Mesothelial cell of epicardium (in vitro differentiated cells): Measurements from ENCODE around the gene PRCD. TPM values are rescaled to one million over a fixed set of nuclear protein-coding genes. Genes with fewer than 3 reads are reported as not detected.

Experiments used
- DNase-seq, 2 experiments: peaks; one replicate each; pipeline ENCODE4 v3.0.0; 2021; ENCODE audit warnings: low spot score in 2 of 2; ENCODE audit not compliant: unreplicated experiment in 2 of 2
- H3K27ac Mint-ChIP-seq: 2 replicates; pipeline ENCODE4 v1.8.0; 2021; ENCODE audit warnings: mixed read lengths
- H3K27me3 Mint-ChIP-seq: 2 replicates; pipeline ENCODE4 v1.8.0; 2021; ENCODE audit warnings: low read depth, mixed read lengths
- H3K36me3 Mint-ChIP-seq: 2 replicates; pipeline ENCODE4 v1.8.0; 2021; ENCODE audit warnings: mixed read lengths
- H3K4me1 Mint-ChIP-seq: 2 replicates; pipeline ENCODE4 v1.8.0; 2021; ENCODE audit warnings: mixed read lengths
- H3K4me3 Mint-ChIP-seq: 2 replicates; pipeline ENCODE4 v1.8.0; 2021; ENCODE audit warnings: mild to moderate bottlenecking, moderate library complexity, mixed read lengths
- H3K9me3 Mint-ChIP-seq: 2 replicates; pipeline ENCODE4 v1.8.0; 2021; ENCODE audit warnings: mixed read lengths
- total RNA-seq: library from RNA; stranded (reverse); gene quantifications from 3 replicates; pipeline ENCODE4 v1.2.1, GENCODE V29; 2021
- TF ChIP-seq, protein P1 (sequence below): fragments of 200-600 bp; sonication (generic); IDR thresholded peaks from one replicate; pipeline ENCODE4 v1.5.0; 2021; ENCODE audit warnings: antibody characterized with exemption; ENCODE audit not compliant: unreplicated experiment

PRCD gene
- total RNA-seq, 1 donor from 2014 or later = 9.9 TPM

GRCh38 chr17:76498876-76499251 lies 41.0 kb upstream of the PRCD start:
- DNase-seq = no peak
- Mint-ChIP-seq H3K27ac (peak overlapping the region; percentile 84), H3K4me1 (peaks cover 44% of the 10 kb centered on the region), H3K36me3 (no peaks in the 10 kb centered on the region), H3K9me3 (no peaks in the 10 kb centered on the region), H3K27me3 (peaks cover 5% of the 10 kb centered on the region), H3K4me3 (no peak overlapping the region)
- TF ChIP-seq, protein P1, sequence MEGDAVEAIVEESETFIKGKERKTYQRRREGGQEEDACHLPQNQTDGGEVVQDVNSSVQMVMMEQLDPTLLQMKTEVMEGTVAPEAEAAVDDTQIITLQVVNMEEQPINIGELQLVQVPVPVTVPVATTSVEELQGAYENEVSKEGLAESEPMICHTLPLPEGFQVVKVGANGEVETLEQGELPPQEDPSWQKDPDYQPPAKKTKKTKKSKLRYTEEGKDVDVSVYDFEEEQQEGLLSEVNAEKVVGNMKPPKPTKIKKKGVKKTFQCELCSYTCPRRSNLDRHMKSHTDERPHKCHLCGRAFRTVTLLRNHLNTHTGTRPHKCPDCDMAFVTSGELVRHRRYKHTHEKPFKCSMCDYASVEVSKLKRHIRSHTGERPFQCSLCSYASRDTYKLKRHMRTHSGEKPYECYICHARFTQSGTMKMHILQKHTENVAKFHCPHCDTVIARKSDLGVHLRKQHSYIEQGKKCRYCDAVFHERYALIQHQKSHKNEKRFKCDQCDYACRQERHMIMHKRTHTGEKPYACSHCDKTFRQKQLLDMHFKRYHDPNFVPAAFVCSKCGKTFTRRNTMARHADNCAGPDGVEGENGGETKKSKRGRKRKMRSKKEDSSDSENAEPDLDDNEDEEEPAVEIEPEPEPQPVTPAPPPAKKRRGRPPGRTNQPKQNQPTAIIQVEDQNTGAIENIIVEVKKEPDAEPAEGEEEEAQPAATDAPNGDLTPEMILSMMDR = no peak

- Mint-ChIP-seq H3K27ac (no peak overlapping the region), H3K4me3 (no peak overlapping the region)
Observed at GRCh38 chr17:76499267-76499667, 40.6 kb upstream of the PRCD start.

GRCh38 chr17:76500074-76500746 lies 39.6 kb upstream of the PRCD start:
- no peaks in the 10 kb centered on the region for H3K9me3 Mint-ChIP-seq
- no peak for DNase-seq
- no peaks in the 10 kb centered on the region for H3K36me3 Mint-ChIP-seq
- H3K4me3 Mint-ChIP-seq = peak overlapping the region; percentile 69
- peaks cover 44% of the 10 kb centered on the region for H3K4me1 Mint-ChIP-seq
- peaks cover 5% of the 10 kb centered on the region for H3K27me3 Mint-ChIP-seq
- H3K27ac Mint-ChIP-seq = no peak overlapping the region
- TF ChIP-seq, protein P1 = no peak

More at GRCh38 chr17:76499267-76499667, 40.6 kb upstream of the PRCD start:
- H3K27me3 Mint-ChIP-seq = peaks cover 5% of the 10 kb centered on the region
- no peaks in the 10 kb centered on the region for H3K36me3 Mint-ChIP-seq
- H3K4me1 Mint-ChIP-seq = peaks cover 44% of the 10 kb centered on the region
- no peak for DNase-seq
- TF ChIP-seq, protein P1 = no peak
- H3K9me3 Mint-ChIP-seq = no peaks in the 10 kb centered on the region

DNA sequence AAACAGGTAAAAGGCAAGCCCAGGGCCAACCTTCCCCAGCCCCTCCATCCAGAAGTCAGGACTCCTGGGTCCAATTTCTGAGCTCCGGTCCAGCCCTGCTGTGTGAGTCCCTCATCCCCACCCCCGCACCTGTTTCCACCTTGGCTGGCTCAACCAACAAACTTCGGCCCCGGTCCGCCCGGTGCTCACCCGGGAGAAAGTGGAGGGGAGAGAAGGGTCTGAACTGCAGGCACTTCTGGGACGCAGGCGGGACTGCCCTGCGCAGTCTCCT lies 39.2 kb upstream of the PRCD start:
- H3K4me3 Mint-ChIP-seq = peak overlapping the region; percentile 69
- TF ChIP-seq, protein P1 = no peak
- no peaks in the 10 kb centered on the region for H3K36me3 Mint-ChIP-seq
- no peak overlapping the region for H3K27ac Mint-ChIP-seq
- no peaks in the 10 kb centered on the region for H3K9me3 Mint-ChIP-seq
- H3K27me3 Mint-ChIP-seq = peaks cover 5% of the 10 kb centered on the region
- no peak for DNase-seq
- H3K4me1 Mint-ChIP-seq = peaks cover 44% of the 10 kb centered on the region

DNA sequence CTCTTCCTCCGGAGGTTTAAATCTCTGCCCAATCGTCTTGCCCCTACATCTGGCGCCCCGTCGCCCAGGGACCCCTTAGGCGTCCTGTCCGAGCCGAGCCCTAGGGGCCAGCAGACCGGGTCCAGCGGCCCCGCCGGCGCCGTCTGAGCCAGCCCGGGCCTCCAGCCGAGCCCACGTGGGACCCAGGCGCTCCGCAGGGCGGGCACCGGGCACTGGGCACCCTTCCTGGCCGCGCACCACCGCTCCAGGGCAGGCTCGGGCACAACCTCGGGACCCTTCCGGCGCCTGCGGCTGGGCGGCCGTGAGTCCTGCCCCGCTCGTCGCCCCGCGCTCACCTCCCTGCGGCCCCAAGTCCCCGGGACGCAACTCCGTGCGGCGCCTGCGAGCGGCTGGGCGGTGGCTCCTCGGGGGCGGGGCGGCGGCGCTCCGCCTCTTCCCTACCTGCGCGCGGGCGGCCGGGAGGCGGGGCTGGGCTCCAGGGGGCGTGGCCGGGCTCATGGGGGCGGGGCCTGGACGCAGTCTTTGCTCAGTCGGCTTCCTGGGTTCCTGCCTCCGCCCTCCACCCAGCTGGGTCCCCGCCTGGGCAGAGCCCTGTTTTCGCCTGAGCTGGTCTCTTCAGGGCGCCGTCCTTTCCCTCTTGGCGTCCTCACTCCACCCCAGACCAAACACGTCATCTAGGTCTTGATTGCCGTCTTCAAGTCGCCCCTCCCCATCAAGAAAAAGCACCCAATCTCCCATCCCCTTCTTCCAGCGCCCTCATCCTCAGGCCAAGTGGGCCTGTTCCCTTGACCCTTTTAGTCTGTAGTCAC lies 38.6 kb upstream of the PRCD start, which contains the start of gene RHBDF2:
Gene RHBDF2 (minus strand): TSS at position 406 of the 809 bp plus-strand sequence. CDS start 19,899 bp downstream, outside the sequence.
- Mint-ChIP-seq H3K9me3 (no peaks in the 10 kb centered on the region), H3K27ac (peak within 1 kb of the TSS; percentile 90), H3K36me3 (no peaks in the 10 kb centered on the region), H3K4me1 (peaks cover 44% of the 10 kb centered on the region), H3K27me3 (peaks cover 5% of the 10 kb centered on the region), H3K4me3 (peak within 1 kb of the TSS; percentile 76)
- TF ChIP-seq, protein P1 = no peak
- DNase-seq = peak; percentile 89 to 98
